Activated CD8-positive, alpha-beta T cell treated with anti-CD3 and anti-CD28 coated beads for 36 hours (primary cell): ENCODE measurements around the gene ATRAID. TPM values are rescaled to one million over a fixed set of nuclear protein-coding genes. Genes with fewer than 3 reads are reported as not detected.

Source experiments
- ATAC-seq: fragments of 200-7000 bp; cut with Tn5 transposase; one replicate; pipeline ENCODE4 v1.10.0; 2021; ENCODE audit warnings: mild to moderate bottlenecking, moderate library complexity
- CTCF ChIA-PET: fragments of 350-600 bp; sonication (Branson Sonifier 250); formaldehyde crosslinking; loops from one replicate; lab custom pipeline; 2021; ENCODE audit warnings: antibody characterized with exemption; lab: Charles Lee
- POLR2A ChIA-PET: fragments of 350-600 bp; sonication (Branson Sonifier 250); formaldehyde crosslinking; loops from one replicate; lab custom pipeline; 2021; ENCODE audit warnings: antibody characterized with exemption; lab: Charles Lee
- DNase-seq: peaks from one replicate; pipeline ENCODE4 v3.0.0-alpha.2; 2020
- H3K27ac Mint-ChIP-seq: one replicate; pipeline ENCODE4 v1.8.0; 2021; ENCODE audit warnings: mild to moderate bottlenecking, mixed read lengths
- H3K27me3 Mint-ChIP-seq: one replicate; pipeline ENCODE4 v1.8.0; 2021; ENCODE audit warnings: mixed read lengths
- H3K36me3 Mint-ChIP-seq: one replicate; pipeline ENCODE4 v1.8.0; 2021; ENCODE audit warnings: low read depth, mixed read lengths
- H3K4me1 Mint-ChIP-seq: one replicate; pipeline ENCODE4 v1.8.0; 2021; ENCODE audit warnings: low read depth, mixed read lengths
- H3K4me3 Mint-ChIP-seq: one replicate; pipeline ENCODE4 v1.8.0; 2021; ENCODE audit warnings: mild to moderate bottlenecking, moderate library complexity, mixed read lengths
- H3K9me3 Mint-ChIP-seq: one replicate; pipeline ENCODE4 v1.8.0; 2021; ENCODE audit warnings: mixed read lengths
- CTCF ChIP-seq: fragments of 200-600 bp; IDR thresholded peaks from one replicate; pipeline ENCODE4 v1.8.0; 2022; ENCODE audit warnings: antibody characterized with exemption, mild to moderate bottlenecking
- intact Hi-C: fragments of 100-400 bp; cut with micrococcal nuclease; formaldehyde crosslinking; loops from one replicate; pipeline ENCODE4 v1.10.0; 2022
- total RNA-seq, 2 experiments: library from RNA; stranded (reverse); gene quantifications; one replicate each; pipeline ENCODE4 v1.2.3, GENCODE V29; 2021

Gene ATRAID
- total RNA-seq, 2 experiments from 2014 or later, result 62.6 to 65.2 TPM

GRCh38 chr2:27236136-27236535, 24.3 kb downstream of the ATRAID start:
- DNase-seq (no peak), ATAC-seq (no peak)
- CTCF ChIA-PET, result no interaction called here
- Mint-ChIP-seq H3K9me3 (no peaks in the 10 kb centered on the region), H3K27me3 (no peaks in the 10 kb centered on the region), H3K4me3 (no peak overlapping the region), H3K27ac (no peak overlapping the region), H3K4me1 (peaks cover 2% of the 10 kb centered on the region), H3K36me3 (peaks cover 69% of the 10 kb centered on the region)
- POLR2A ChIA-PET, result interaction anchor here (0.9 to 4.5 kb wide), 3 partner anchors 10 to 13 kb away, joined by 3 to 18 read pairs (median 3); no protein-coding TSS in a partner anchor
- TF ChIP-seq CTCF, result no peak
- intact Hi-C loops, result no loop called here

GRCh38 chr2:27236626-27237025, 24.8 kb downstream of the ATRAID start:
- ChIA-PET POLR2A (interaction anchor here (0.7 to 4.5 kb wide), 5 partner anchors 10 to 87 kb away, joined by 3 to 18 read pairs (median 3); no protein-coding TSS in a partner anchor), CTCF (no interaction called here)
- H3K4me3 Mint-ChIP-seq, result no peak overlapping the region
- no peaks in the 10 kb centered on the region for H3K27me3 Mint-ChIP-seq
- no peak for TF ChIP-seq CTCF
- H3K27ac Mint-ChIP-seq, result no peak overlapping the region
- H3K9me3 Mint-ChIP-seq, result no peaks in the 10 kb centered on the region
- peaks cover 2% of the 10 kb centered on the region for H3K4me1 Mint-ChIP-seq
- no peak for DNase-seq
- intact Hi-C loops, result no loop called here
- no peak for ATAC-seq
- H3K36me3 Mint-ChIP-seq, result peaks cover 68% of the 10 kb centered on the region

- Mint-ChIP-seq H3K4me3 (no peak overlapping the region), H3K36me3 (peaks cover 67% of the 10 kb centered on the region), H3K27ac (no peak overlapping the region), H3K4me1 (peaks cover 2% of the 10 kb centered on the region), H3K27me3 (no peaks in the 10 kb centered on the region), H3K9me3 (no peaks in the 10 kb centered on the region)
- intact Hi-C loops, result no loop called here
- DNase-seq, result no peak
- ChIA-PET CTCF (interaction anchor here (1.2 kb wide), 1 partner anchor 65 kb away, joined by 3 read pairs; no protein-coding TSS in a partner anchor), POLR2A (interaction anchor here (0.7 to 4.5 kb wide), 4 partner anchors 8 to 86 kb away, joined by 3 to 18 read pairs (median 5); no protein-coding TSS in a partner anchor)
- ATAC-seq, result no peak
- no peak for TF ChIP-seq CTCF
These were observed 25.6 kb downstream of the ATRAID start for GRCh38 chr2:27237341-27237945.

- POLR2A ChIA-PET, result interaction anchor here (2.2 kb wide), 1 partner anchor 9 kb away, joined by 7 read pairs; no protein-coding TSS in a partner anchor
- peaks cover 53% of the 10 kb centered on the region for H3K36me3 Mint-ChIP-seq
- CTCF ChIA-PET, result no interaction called here
- intact Hi-C loops, result no loop called here
- no peaks in the 10 kb centered on the region for H3K27me3 Mint-ChIP-seq
- H3K27ac Mint-ChIP-seq, result no peak overlapping the region
- no peak for ATAC-seq
- no peak overlapping the region for H3K4me3 Mint-ChIP-seq
- H3K9me3 Mint-ChIP-seq, result no peaks in the 10 kb centered on the region
- H3K4me1 Mint-ChIP-seq, result peaks cover 2% of the 10 kb centered on the region
- TF ChIP-seq CTCF, result no peak
- no peak for DNase-seq
These were observed 27.1 kb downstream of the ATRAID start for GRCh38 chr2:27238976-27239375.

- intact Hi-C loops, result no loop called here
- Mint-ChIP-seq H3K4me3 (no peak overlapping the region), H3K4me1 (peaks cover 2% of the 10 kb centered on the region), H3K9me3 (no peaks in the 10 kb centered on the region), H3K27me3 (no peaks in the 10 kb centered on the region), H3K36me3 (peaks cover 44% of the 10 kb centered on the region), H3K27ac (no peak overlapping the region)
- ChIA-PET POLR2A (interaction anchor here (2.4 kb wide), 1 partner anchor 22 kb away, joined by 10 read pairs; the partner anchor contains the start of gene CAD), CTCF (interaction anchor here (0.6 to 2.4 kb wide), 4 partner anchors 10 to 137 kb away, joined by 3 to 16 read pairs (median 6); no protein-coding TSS in a partner anchor)
- TF ChIP-seq CTCF, result no peak
- no peak for ATAC-seq
- no peak for DNase-seq
These were observed 28.6 kb downstream of the ATRAID start for GRCh38 chr2:27240406-27240805.
